ENCODE results near the gene IQGAP2. TPM values are rescaled to one million over a fixed set of nuclear protein-coding genes. Genes with fewer than 3 reads are reported as not detected.

IQGAP2 gene
- total RNA-seq, 2 experiments from 2014 or later, result 90.5 to 117 TPM

GRCh38 chr5:76372323-76373054 is 30.6 kb upstream of the IQGAP2 start:
- Mint-ChIP-seq H3K27me3 (no peaks in the 10 kb centered on the region), H3K27ac (peak overlapping the region; percentile 25), H3K36me3 (ENCODE audit: low read depth) (no peaks in the 10 kb centered on the region), H3K4me1 (peaks cover 14% of the 10 kb centered on the region), H3K9me3 (peaks cover 3% of the 10 kb centered on the region), H3K4me3 (no peak overlapping the region)
- DNase-seq, result no peak
- POLR2A ChIA-PET, result no interaction called here
- CTCF ChIA-PET, result interaction anchor here (0.6 kb wide), 1 partner anchor 90 kb away, joined by 6 read pairs; no protein-coding TSS in a partner anchor

- H3K27ac Mint-ChIP-seq, result no peak overlapping the region
- DNase-seq, result no peak
- ChIA-PET POLR2A (no interaction called here), CTCF (interaction anchor here (1.1 to 2.0 kb wide), 4 partner anchors 12 to 30 kb away, joined by 3 to 7 read pairs (median 4); no protein-coding TSS in a partner anchor)
- no peaks in the 10 kb centered on the region for H3K36me3 Mint-ChIP-seq (ENCODE audit: low read depth)
- H3K4me3 Mint-ChIP-seq, result no peak overlapping the region
- no peaks in the 10 kb centered on the region for H3K27me3 Mint-ChIP-seq
- no peaks in the 10 kb centered on the region for H3K9me3 Mint-ChIP-seq
- peaks cover 31% of the 10 kb centered on the region for H3K4me1 Mint-ChIP-seq
These were observed 26.8 kb upstream of the IQGAP2 start for GRCh38 chr5:76376148-76376865.

DNA sequence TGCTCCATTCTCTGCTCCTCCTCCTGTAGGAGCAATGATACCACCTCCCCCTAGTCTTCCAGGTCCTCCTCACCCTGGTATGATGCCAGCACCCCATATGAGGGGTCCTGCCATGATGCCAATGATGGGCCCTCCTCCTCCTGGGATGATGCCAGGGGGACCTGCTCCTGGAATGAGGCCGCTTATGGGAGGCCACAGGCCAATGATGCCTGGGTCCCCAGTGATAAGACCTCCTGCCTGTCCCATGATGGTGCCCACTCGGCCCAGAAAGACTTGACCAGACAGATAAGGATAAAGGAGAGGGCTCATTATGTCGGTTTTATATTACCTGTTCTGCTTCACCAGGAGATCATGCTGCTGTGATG is 26.2 kb upstream of the IQGAP2 start:
- no peak overlapping the region for H3K27ac Mint-ChIP-seq
- no peak for DNase-seq
- no peaks in the 10 kb centered on the region for H3K9me3 Mint-ChIP-seq
- no peaks in the 10 kb centered on the region for H3K36me3 Mint-ChIP-seq (ENCODE audit: low read depth)
- ChIA-PET POLR2A (no interaction called here), CTCF (interaction anchor here (1.0 to 2.0 kb wide), 2 partner anchors 17 to 197 kb away, joined by 3 to 4 read pairs; no protein-coding TSS in a partner anchor)
- H3K4me3 Mint-ChIP-seq, result no peak overlapping the region
- no peaks in the 10 kb centered on the region for H3K27me3 Mint-ChIP-seq
- H3K4me1 Mint-ChIP-seq, result peaks cover 31% of the 10 kb centered on the region

- no peak for DNase-seq
- Mint-ChIP-seq H3K9me3 (no peaks in the 10 kb centered on the region), H3K4me1 (peaks cover 33% of the 10 kb centered on the region), H3K36me3 (ENCODE audit: low read depth) (no peaks in the 10 kb centered on the region), H3K4me3 (no peak overlapping the region), H3K27ac (peak overlapping the region; percentile 42), H3K27me3 (no peaks in the 10 kb centered on the region)
- CTCF ChIA-PET, result interaction anchor here (1.3 to 1.5 kb wide), 3 partner anchors 9 to 24 kb away, joined by 3 to 5 read pairs (median 3); partner anchors contain the start of gene IQGAP2
- POLR2A ChIA-PET, result no interaction called here
These were observed 24.7 kb upstream of the IQGAP2 start for GRCh38 chr5:76378355-76378754.

DNA sequence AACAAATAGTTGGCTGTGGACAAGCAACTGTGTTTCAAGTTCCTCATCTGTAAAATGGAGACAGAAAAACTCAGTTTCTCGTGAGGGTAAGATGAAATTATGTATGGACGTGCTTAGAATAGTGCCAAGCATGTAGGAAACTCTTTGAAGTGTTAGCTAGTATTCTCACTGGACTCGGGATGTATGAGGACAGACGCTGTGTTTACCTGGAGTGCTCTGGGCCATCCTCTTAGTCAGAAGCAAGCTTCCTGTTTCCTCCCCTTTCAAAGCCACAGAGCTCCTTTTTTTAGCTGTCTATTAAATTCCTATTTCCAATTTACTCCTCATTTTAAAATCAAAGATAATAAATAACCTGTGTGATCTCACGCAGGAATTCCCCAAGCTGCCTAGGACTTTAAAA is 23.8 kb upstream of the IQGAP2 start:
- no peaks in the 10 kb centered on the region for H3K36me3 Mint-ChIP-seq (ENCODE audit: low read depth)
- peaks cover 41% of the 10 kb centered on the region for H3K4me1 Mint-ChIP-seq
- H3K9me3 Mint-ChIP-seq, result no peaks in the 10 kb centered on the region
- H3K27me3 Mint-ChIP-seq, result no peaks in the 10 kb centered on the region
- H3K4me3 Mint-ChIP-seq, result no peak overlapping the region
- no peak for DNase-seq
- POLR2A ChIA-PET, result no interaction called here
- CTCF ChIA-PET, result interaction anchor here (0.6 to 1.5 kb wide), 6 partner anchors 8 to 165 kb away, joined by 3 to 5 read pairs (median 3); partner anchors contain the start of gene IQGAP2
- peak overlapping the region; percentile 65 for H3K27ac Mint-ChIP-seq

DNA sequence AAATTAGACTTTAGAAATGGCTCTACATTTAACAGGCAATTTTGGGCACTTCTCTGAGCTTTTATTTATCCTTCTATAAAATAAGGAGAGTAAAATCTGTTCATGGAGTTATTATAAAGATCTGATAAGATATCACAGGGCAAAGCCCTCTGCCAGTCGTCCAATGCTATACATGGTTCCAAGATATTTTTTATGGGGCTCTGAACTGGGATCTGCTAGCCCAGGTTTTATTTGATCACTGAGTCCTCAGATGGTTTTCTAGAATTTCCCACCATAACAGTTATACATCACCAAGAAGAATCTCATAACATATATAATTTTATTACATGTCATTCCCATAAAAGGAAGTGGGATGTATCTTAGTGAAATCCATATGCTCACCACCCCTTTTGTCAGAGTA is 23.2 kb upstream of the IQGAP2 start:
- ChIA-PET CTCF (interaction anchor here (1.0 to 1.8 kb wide), 6 partner anchors 8 to 164 kb away, joined by 3 to 6 read pairs (median 4); partner anchors contain the start of gene IQGAP2), POLR2A (no interaction called here)
- H3K4me3 Mint-ChIP-seq, result no peak overlapping the region
- H3K36me3 Mint-ChIP-seq (ENCODE audit: low read depth), result no peaks in the 10 kb centered on the region
- H3K9me3 Mint-ChIP-seq, result no peaks in the 10 kb centered on the region
- peak overlapping the region; percentile 65 for H3K27ac Mint-ChIP-seq
- no peaks in the 10 kb centered on the region for H3K27me3 Mint-ChIP-seq
- peaks cover 45% of the 10 kb centered on the region for H3K4me1 Mint-ChIP-seq
- DNase-seq, result no peak

- CTCF ChIA-PET, result interaction anchor here (1.0 to 1.8 kb wide), 3 partner anchors 9 to 22 kb away, joined by 3 to 6 read pairs (median 5); partner anchors contain the start of gene IQGAP2
- H3K27ac Mint-ChIP-seq, result peak overlapping the region; percentile 66
- no peaks in the 10 kb centered on the region for H3K9me3 Mint-ChIP-seq
- no peaks in the 10 kb centered on the region for H3K27me3 Mint-ChIP-seq
- H3K4me1 Mint-ChIP-seq, result peaks cover 50% of the 10 kb centered on the region
- H3K4me3 Mint-ChIP-seq, result no peak overlapping the region
- no peak for DNase-seq
- no peaks in the 10 kb centered on the region for H3K36me3 Mint-ChIP-seq (ENCODE audit: low read depth)
- POLR2A ChIA-PET, result no interaction called here
These were observed 22.6 kb upstream of the IQGAP2 start for GRCh38 chr5:76380346-76381066.

- ChIA-PET POLR2A (no interaction called here), CTCF (interaction anchor here (0.7 to 2.2 kb wide), 3 partner anchors 9 to 19 kb away, joined by 3 to 7 read pairs (median 4); no protein-coding TSS in a partner anchor)
- Mint-ChIP-seq H3K36me3 (ENCODE audit: low read depth) (no peaks in the 10 kb centered on the region), H3K9me3 (no peaks in the 10 kb centered on the region), H3K27me3 (no peaks in the 10 kb centered on the region), H3K4me1 (peaks cover 53% of the 10 kb centered on the region), H3K27ac (no peak overlapping the region), H3K4me3 (no peak overlapping the region)
- DNase-seq, result no peak
These were observed 19.8 kb upstream of the IQGAP2 start for GRCh38 chr5:76383126-76383832.

GRCh38 chr5:76384189-76384588 is 18.9 kb upstream of the IQGAP2 start:
- CTCF ChIA-PET, result interaction anchor here (0.7 to 2.2 kb wide), 4 partner anchors 10 to 130 kb away, joined by 3 to 7 read pairs (median 4); no protein-coding TSS in a partner anchor
- Mint-ChIP-seq H3K36me3 (ENCODE audit: low read depth) (no peaks in the 10 kb centered on the region), H3K27ac (peak overlapping the region; percentile 39), H3K9me3 (no peaks in the 10 kb centered on the region), H3K4me3 (no peak overlapping the region), H3K27me3 (no peaks in the 10 kb centered on the region), H3K4me1 (peaks cover 51% of the 10 kb centered on the region)
- POLR2A ChIA-PET, result no interaction called here
- no peak for DNase-seq

- Mint-ChIP-seq H3K27me3 (no peaks in the 10 kb centered on the region), H3K4me1 (peaks cover 47% of the 10 kb centered on the region), H3K4me3 (no peak overlapping the region), H3K27ac (no peak overlapping the region), H3K36me3 (ENCODE audit: low read depth) (no peaks in the 10 kb centered on the region), H3K9me3 (no peaks in the 10 kb centered on the region)
- ChIA-PET POLR2A (no interaction called here), CTCF (interaction anchor here (0.7 kb wide), 1 partner anchor 130 kb away, joined by 3 read pairs; no protein-coding TSS in a partner anchor)
- no peak for DNase-seq
These were observed 18.4 kb upstream of the IQGAP2 start for GRCh38 chr5:76384705-76385104.

GRCh38 chr5:76385540-76385939 is 17.5 kb upstream of the IQGAP2 start:
- H3K9me3 Mint-ChIP-seq, result no peaks in the 10 kb centered on the region
- no peak overlapping the region for H3K27ac Mint-ChIP-seq
- no peak for DNase-seq
- H3K4me1 Mint-ChIP-seq, result peaks cover 49% of the 10 kb centered on the region
- H3K4me3 Mint-ChIP-seq, result no peak overlapping the region
- no peaks in the 10 kb centered on the region for H3K27me3 Mint-ChIP-seq
- ChIA-PET POLR2A (no interaction called here), CTCF (interaction anchor here (0.6 to 1.6 kb wide), 4 partner anchors 11 to 951 kb away, joined by 3 to 7 read pairs (median 4); no protein-coding TSS in a partner anchor)
- no peaks in the 10 kb centered on the region for H3K36me3 Mint-ChIP-seq (ENCODE audit: low read depth)

DNA sequence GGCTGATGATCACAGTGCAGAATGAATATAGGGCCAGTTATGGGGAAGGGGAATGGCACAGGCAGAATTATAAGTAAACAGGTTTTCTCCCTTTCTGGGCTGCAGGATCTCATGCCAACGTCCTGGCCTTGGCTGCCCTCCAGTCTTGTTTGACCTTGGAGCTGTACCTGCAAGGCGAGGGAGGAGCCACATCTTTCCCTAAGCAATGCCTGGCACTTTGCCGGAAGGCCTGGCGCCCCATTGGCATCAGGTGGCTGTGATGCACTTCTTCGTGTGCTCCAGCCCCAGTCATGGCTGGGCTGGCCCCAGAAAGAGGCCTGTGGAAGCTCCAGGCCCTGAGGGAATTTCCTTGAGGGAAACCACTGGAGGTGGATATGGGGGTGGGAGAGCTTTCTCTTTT is 16.7 kb upstream of the IQGAP2 start:
- no peak overlapping the region for H3K27ac Mint-ChIP-seq
- peaks cover 54% of the 10 kb centered on the region for H3K4me1 Mint-ChIP-seq
- no peaks in the 10 kb centered on the region for H3K9me3 Mint-ChIP-seq
- DNase-seq, result no peak
- H3K27me3 Mint-ChIP-seq, result no peaks in the 10 kb centered on the region
- ChIA-PET CTCF (interaction anchor here (0.6 to 1.6 kb wide), 7 partner anchors 10 to 952 kb away, joined by 3 to 7 read pairs (median 4); no protein-coding TSS in a partner anchor), POLR2A (no interaction called here)
- H3K36me3 Mint-ChIP-seq (ENCODE audit: low read depth), result peaks cover 3% of the 10 kb centered on the region
- no peak overlapping the region for H3K4me3 Mint-ChIP-seq
